Activated B cell treated with CpG ODN at 0.5 μM for 24 hours (primary cell): ENCODE data around the gene ATF5. TPM values are rescaled to one million over a fixed set of nuclear protein-coding genes. Genes with fewer than 3 reads are reported as not detected.
A peak's percentile ranks its signal among the peaks of the same experiment; 100 is the strongest.
"Not testable (repeated sequence)": the region's sequence is repeated elsewhere in the genome, so short reads cannot be mapped to it uniquely, and the experiment has no call there.

Source experiments
- ATAC-seq: fragments of 200-7000 bp; cut with Tn5 transposase; one replicate; pipeline ENCODE4 v1.10.0; 2021; ENCODE audit warnings: low read depth, mild to moderate bottlenecking, moderate library complexity
- CTCF ChIA-PET: fragments of 350-600 bp; sonication (Branson Sonifier 250); formaldehyde crosslinking; loops from one replicate; lab custom pipeline; 2021; ENCODE audit warnings: antibody characterized with exemption; lab: Charles Lee
- POLR2A ChIA-PET: fragments of 350-600 bp; sonication (Branson Sonifier 250); formaldehyde crosslinking; loops from one replicate; lab custom pipeline; 2021; ENCODE audit warnings: antibody characterized with exemption; lab: Charles Lee
- DNase-seq: peaks from one replicate; pipeline ENCODE4 v3.0.0; 2022
- H3K27ac Mint-ChIP-seq: one replicate; pipeline ENCODE4 v1.8.0; 2020; ENCODE audit warnings: mixed read lengths
- H3K27me3 Mint-ChIP-seq: one replicate; pipeline ENCODE4 v1.8.0; 2021; ENCODE audit warnings: mixed read lengths
- H3K36me3 Mint-ChIP-seq: one replicate; pipeline ENCODE4 v1.8.0; 2021; ENCODE audit warnings: low read depth, mixed read lengths
- H3K4me1 Mint-ChIP-seq: one replicate; pipeline ENCODE4 v1.8.0; 2021; ENCODE audit warnings: mixed read lengths
- H3K4me3 Mint-ChIP-seq: one replicate; pipeline ENCODE4 v1.8.0; 2020; ENCODE audit warnings: mild to moderate bottlenecking, mixed read lengths
- H3K9me3 Mint-ChIP-seq: one replicate; pipeline ENCODE4 v1.8.0; 2020; ENCODE audit warnings: mixed read lengths
- CTCF ChIP-seq: fragments of 200-600 bp; IDR thresholded peaks from one replicate; pipeline ENCODE4 v1.8.0; 2022; ENCODE audit warnings: antibody characterized with exemption, mild to moderate bottlenecking
- intact Hi-C: fragments of 100-400 bp; cut with micrococcal nuclease; formaldehyde crosslinking; loops from one replicate; pipeline ENCODE4 v1.15.1; 2024
- total RNA-seq: library from RNA; stranded (reverse); gene quantifications from 2 replicates; pipeline ENCODE4 v1.2.3, GENCODE V29; 2022

ATF5 gene
- total RNA-seq, 1 donor from 2014 or later, result 199 TPM

- TF ChIP-seq CTCF, result no peak
- ChIA-PET POLR2A (interaction anchor here (0.6 kb wide), 1 partner anchor 607 kb away, joined by 5 read pairs; no protein-coding TSS in a partner anchor), CTCF (interaction anchor here (1.0 kb wide), 1 partner anchor 14 kb away, joined by 3 read pairs; no protein-coding TSS in a partner anchor)
- no peaks in the 10 kb centered on the region for H3K9me3 Mint-ChIP-seq
- no peak for ATAC-seq
- H3K27ac Mint-ChIP-seq, result no peak overlapping the region
- H3K4me3 Mint-ChIP-seq, result no peak overlapping the region
- H3K27me3 Mint-ChIP-seq, result peaks cover 3% of the 10 kb centered on the region
- H3K4me1 Mint-ChIP-seq, result peaks cover 7% of the 10 kb centered on the region
- H3K36me3 Mint-ChIP-seq, result peaks cover 19% of the 10 kb centered on the region
- DNase-seq, result no peak
- intact Hi-C loops, result no loop called here
Observed at GRCh38 chr19:49936549-49936948, 7.5 kb downstream of the ATF5 start.

GRCh38 chr19:49937750-49938381, 8.9 kb downstream of the ATF5 start:
- H3K27ac Mint-ChIP-seq, result no peak overlapping the region
- ATAC-seq (peak; percentile 83), DNase-seq (peak; percentile 80)
- H3K4me3 Mint-ChIP-seq, result no peak overlapping the region
- peak; percentile 79 for TF ChIP-seq CTCF
- no peaks in the 10 kb centered on the region for H3K9me3 Mint-ChIP-seq
- H3K36me3 Mint-ChIP-seq, result peaks cover 8% of the 10 kb centered on the region
- H3K4me1 Mint-ChIP-seq, result peaks cover 6% of the 10 kb centered on the region
- ChIA-PET POLR2A (interaction anchor here (1.0 to 2.1 kb wide), 2 partner anchors 8 to 47 kb away, joined by 3 to 7 read pairs; partner anchors contain the start of genes ATF5 and NUP62), CTCF (interaction anchor here (0.7 to 1.5 kb wide), 10 partner anchors 10 to 886 kb away, joined by 3 to 6 read pairs (median 3); no protein-coding TSS in a partner anchor)
- H3K27me3 Mint-ChIP-seq, result peaks cover 4% of the 10 kb centered on the region
- intact Hi-C loops, result loop anchor here (1.0 kb wide), 1 partner anchor 45 kb away; no protein-coding TSS in a partner anchor

- TF ChIP-seq CTCF, result no peak
- no peak for DNase-seq
- POLR2A ChIA-PET, result interaction anchor here (2.1 kb wide), 1 partner anchor 9 kb away, joined by 7 read pairs; the partner anchor contains the start of genes ATF5 and NUP62
- ATAC-seq, result no peak
- intact Hi-C loops, result no loop called here
- no peak overlapping the region for H3K27ac Mint-ChIP-seq
- no peak overlapping the region for H3K4me3 Mint-ChIP-seq
- CTCF ChIA-PET, result interaction anchor here (0.9 to 1.5 kb wide), 6 partner anchors 11 to 197 kb away, joined by 3 to 5 read pairs (median 3); no protein-coding TSS in a partner anchor
- H3K36me3 Mint-ChIP-seq, result peaks cover 3% of the 10 kb centered on the region
- peaks cover 11% of the 10 kb centered on the region for H3K27me3 Mint-ChIP-seq
- no peaks in the 10 kb centered on the region for H3K9me3 Mint-ChIP-seq
- H3K4me1 Mint-ChIP-seq, result peaks cover 6% of the 10 kb centered on the region
Observed at GRCh38 chr19:49938662-49939061, 9.7 kb downstream of the ATF5 start.

GRCh38 chr19:49939721-49940481, 10.9 kb downstream of the ATF5 start:
- intact Hi-C loops, result no loop called here
- ATAC-seq (no peak), DNase-seq (no peak)
- no peak overlapping the region for H3K4me3 Mint-ChIP-seq
- ChIA-PET CTCF (interaction anchor here (0.6 to 1.3 kb wide), 4 partner anchors 39 to 707 kb away, joined by 3 read pairs; partner anchors contain the start of gene VRK3), POLR2A (no interaction called here)
- peaks cover 9% of the 10 kb centered on the region for H3K4me1 Mint-ChIP-seq
- peaks cover 14% of the 10 kb centered on the region for H3K27me3 Mint-ChIP-seq
- peaks cover 2% of the 10 kb centered on the region for H3K9me3 Mint-ChIP-seq
- TF ChIP-seq CTCF, result no peak
- H3K27ac Mint-ChIP-seq, result no peak overlapping the region
- H3K36me3 Mint-ChIP-seq, result no peaks in the 10 kb centered on the region

GRCh38 chr19:49940482-49940791, 11.4 kb downstream of the ATF5 start:
- no peak overlapping the region for H3K4me3 Mint-ChIP-seq
- CTCF ChIA-PET, result interaction anchor here (1.3 kb wide), 1 partner anchor 84 kb away, joined by 3 read pairs; the partner anchor contains the start of gene VRK3
- H3K27ac Mint-ChIP-seq, result no peak overlapping the region

GRCh38 chr19:49944567-49944966, 15.6 kb downstream of the ATF5 start:
- intact Hi-C loops, H3K4me3 Mint-ChIP-seq, POLR2A ChIA-PET, H3K36me3 Mint-ChIP-seq, H3K27ac Mint-ChIP-seq, H3K4me1 Mint-ChIP-seq, DNase-seq, CTCF ChIA-PET, H3K9me3 Mint-ChIP-seq: not testable (repeated sequence)
- peaks cover 14% of the 10 kb centered on the region for H3K27me3 Mint-ChIP-seq
- peak; percentile 78 for ATAC-seq

More at GRCh38 chr19:49940482-49940791, 11.4 kb downstream of the ATF5 start:
- peaks cover 14% of the 10 kb centered on the region for H3K27me3 Mint-ChIP-seq
- intact Hi-C loops, result no loop called here
- no peak for TF ChIP-seq CTCF
- H3K9me3 Mint-ChIP-seq, result peaks cover 2% of the 10 kb centered on the region
- POLR2A ChIA-PET, result no interaction called here
- ATAC-seq, result no peak
- H3K36me3 Mint-ChIP-seq, result no peaks in the 10 kb centered on the region
- no peak for DNase-seq
- H3K4me1 Mint-ChIP-seq, result peaks cover 13% of the 10 kb centered on the region
